Measurements from ENCODE around the gene PLEKHH1. TPM values are rescaled to one million over a fixed set of nuclear protein-coding genes. Genes with fewer than 3 reads are reported as not detected.

Gene PLEKHH1
- total RNA-seq, 2 experiments from 2014 or later: 2.4 to 3.3 TPM

- no peak for DNase-seq
- no peaks in the 10 kb centered on the region for H3K36me3 Mint-ChIP-seq
- no peaks in the 10 kb centered on the region for H3K9me3 Mint-ChIP-seq
- H3K27me3 Mint-ChIP-seq: no peaks in the 10 kb centered on the region
- H3K4me1 Mint-ChIP-seq: peaks cover 26% of the 10 kb centered on the region
- H3K27ac Mint-ChIP-seq: no peak overlapping the region
- H3K4me3 Mint-ChIP-seq: no peak overlapping the region
Observed at GRCh38 chr14:67517083-67517482, 16.0 kb upstream of the PLEKHH1 start.

DNA sequence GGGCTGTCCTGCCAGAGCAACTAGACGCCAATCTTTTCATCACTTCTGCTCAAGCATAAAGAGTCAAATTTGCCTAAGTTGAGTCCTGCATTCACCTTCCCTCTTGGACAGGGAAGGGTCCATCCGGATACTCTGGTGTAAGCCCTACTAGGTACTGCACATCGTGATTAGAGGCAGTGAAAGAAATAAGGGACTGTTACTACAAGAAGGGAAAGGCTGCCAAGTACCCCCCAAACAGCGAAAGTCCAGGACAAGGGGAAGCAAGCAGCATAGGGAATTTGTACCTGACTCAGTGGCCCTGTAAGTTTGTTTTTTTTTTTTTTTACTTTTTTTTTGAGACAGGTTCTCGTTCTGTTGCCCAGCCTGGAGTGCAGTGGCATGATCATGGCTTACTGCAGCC lies 13.7 kb upstream of the PLEKHH1 start:
- no peaks in the 10 kb centered on the region for H3K27me3 Mint-ChIP-seq
- H3K4me3 Mint-ChIP-seq: no peak overlapping the region
- DNase-seq: no peak
- no peaks in the 10 kb centered on the region for H3K9me3 Mint-ChIP-seq
- H3K36me3 Mint-ChIP-seq: no peaks in the 10 kb centered on the region
- H3K4me1 Mint-ChIP-seq: peaks cover 13% of the 10 kb centered on the region
- H3K27ac Mint-ChIP-seq: no peak overlapping the region

DNA sequence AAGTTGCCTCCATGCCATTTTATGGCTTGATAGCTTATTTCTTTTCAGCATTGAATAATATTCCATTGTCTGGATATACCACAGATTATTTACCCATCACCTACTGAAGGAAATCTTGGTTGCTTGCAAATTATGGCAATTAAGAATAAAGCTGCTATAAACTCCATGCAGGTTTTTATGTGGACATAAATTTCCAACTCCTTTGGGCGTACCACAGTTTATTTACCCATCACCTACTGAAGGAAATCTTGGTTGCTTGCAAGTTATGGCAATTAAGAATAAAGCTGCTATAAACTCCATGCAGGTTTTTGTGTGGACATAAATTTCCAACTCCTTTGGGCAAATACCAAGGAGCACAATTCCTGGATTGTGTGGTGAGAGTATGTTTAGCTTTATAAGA lies 12.6 kb upstream of the PLEKHH1 start:
- Mint-ChIP-seq H3K4me1 (peaks cover 10% of the 10 kb centered on the region), H3K36me3 (no peaks in the 10 kb centered on the region), H3K27ac (no peak overlapping the region), H3K9me3 (no peaks in the 10 kb centered on the region), H3K4me3 (no peak overlapping the region), H3K27me3 (peaks cover 5% of the 10 kb centered on the region)
- no peak for DNase-seq

DNA sequence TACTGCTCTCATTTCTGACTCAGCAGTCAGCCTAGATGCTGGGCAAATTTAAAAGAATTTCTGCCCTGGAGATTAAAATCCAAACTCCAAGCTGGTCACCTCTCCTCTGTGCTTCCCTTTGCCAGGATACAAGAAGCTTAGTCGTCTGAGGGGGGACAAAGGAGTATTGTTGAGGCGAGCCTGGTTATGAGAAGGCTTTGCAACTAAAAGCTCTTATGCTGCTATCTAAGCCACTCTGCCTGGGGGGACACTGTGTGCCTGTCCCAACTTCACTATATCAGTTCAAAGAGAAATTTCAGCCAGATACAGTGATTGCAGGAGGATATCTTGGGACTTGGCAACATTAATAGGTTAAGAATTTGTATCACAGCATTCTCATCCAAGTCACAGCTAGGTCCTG lies 10.8 kb upstream of the PLEKHH1 start:
- no peak for DNase-seq
- Mint-ChIP-seq H3K36me3 (no peaks in the 10 kb centered on the region), H3K9me3 (no peaks in the 10 kb centered on the region), H3K27me3 (peaks cover 16% of the 10 kb centered on the region), H3K27ac (no peak overlapping the region), H3K4me1 (no peaks in the 10 kb centered on the region), H3K4me3 (no peak overlapping the region)

DNA sequence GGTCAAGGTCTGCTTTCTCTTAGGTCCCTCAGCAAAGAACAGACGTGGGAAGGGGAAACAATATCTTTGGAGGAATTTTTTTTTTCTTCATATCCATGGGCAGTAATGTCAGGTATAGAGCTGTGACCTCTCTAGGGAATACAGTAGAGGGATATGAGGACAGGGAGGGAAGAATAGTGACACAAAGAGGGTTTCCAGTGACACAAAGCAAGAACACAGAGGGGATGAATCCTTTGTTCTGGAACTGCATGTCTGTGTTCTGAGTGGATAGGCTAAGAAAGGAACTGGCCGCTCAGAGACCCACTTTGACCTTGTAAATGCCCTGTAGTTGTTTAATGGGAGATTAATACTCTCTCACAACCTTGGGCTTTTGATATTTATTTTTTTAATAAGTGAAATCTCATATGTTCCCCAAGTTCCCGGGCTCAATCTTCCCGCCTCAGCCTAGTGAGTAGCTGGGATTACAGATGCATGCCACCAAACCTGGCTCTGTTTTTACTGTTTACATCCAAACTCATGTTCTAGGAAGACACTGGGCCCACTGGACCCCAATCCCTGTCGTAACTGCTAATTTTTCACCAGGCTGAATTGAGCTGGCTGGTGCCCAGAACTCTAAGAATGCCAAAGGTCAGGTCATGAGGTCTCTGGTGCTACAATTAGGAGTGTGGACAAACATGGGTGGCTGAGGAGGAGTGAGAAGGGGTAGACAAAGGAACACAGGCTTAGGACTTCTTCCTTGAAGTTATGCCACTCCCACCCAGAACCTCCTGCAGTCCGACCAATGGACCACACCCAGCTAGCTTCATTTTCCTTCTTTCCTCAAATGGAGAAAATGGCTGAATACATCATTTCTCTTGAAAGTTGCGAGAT lies 9.1 kb upstream of the PLEKHH1 start:
- Mint-ChIP-seq H3K27me3 (peaks cover 19% of the 10 kb centered on the region), H3K4me3 (no peak overlapping the region), H3K27ac (no peak overlapping the region), H3K36me3 (no peaks in the 10 kb centered on the region), H3K9me3 (no peaks in the 10 kb centered on the region), H3K4me1 (no peaks in the 10 kb centered on the region)
- DNase-seq: no peak

- no peak for DNase-seq
- peaks cover 19% of the 10 kb centered on the region for H3K27me3 Mint-ChIP-seq
- H3K36me3 Mint-ChIP-seq: no peaks in the 10 kb centered on the region
- no peaks in the 10 kb centered on the region for H3K4me1 Mint-ChIP-seq
- H3K9me3 Mint-ChIP-seq: no peaks in the 10 kb centered on the region
- no peak overlapping the region for H3K4me3 Mint-ChIP-seq
- H3K27ac Mint-ChIP-seq: no peak overlapping the region
Observed at GRCh38 chr14:67524634-67524963, 8.5 kb upstream of the PLEKHH1 start.

GRCh38 chr14:67525389-67525788 lies 7.7 kb upstream of the PLEKHH1 start:
- no peak for DNase-seq
- Mint-ChIP-seq H3K4me1 (no peaks in the 10 kb centered on the region), H3K27me3 (peaks cover 19% of the 10 kb centered on the region)

GRCh38 chr14:67526181-67526580 lies 6.9 kb upstream of the PLEKHH1 start:
- no peaks in the 10 kb centered on the region for H3K9me3 Mint-ChIP-seq
- H3K27me3 Mint-ChIP-seq: peaks cover 19% of the 10 kb centered on the region
- H3K27ac Mint-ChIP-seq: no peak overlapping the region
- no peak for DNase-seq
- H3K36me3 Mint-ChIP-seq: no peaks in the 10 kb centered on the region
- H3K4me1 Mint-ChIP-seq: no peaks in the 10 kb centered on the region
- H3K4me3 Mint-ChIP-seq: no peak overlapping the region

More at GRCh38 chr14:67525389-67525788, 7.7 kb upstream of the PLEKHH1 start:
- Mint-ChIP-seq H3K9me3 (no peaks in the 10 kb centered on the region), H3K36me3 (no peaks in the 10 kb centered on the region), H3K27ac (no peak overlapping the region), H3K4me3 (no peak overlapping the region)

GRCh38 chr14:67526676-67527459 lies 6.2 kb upstream of the PLEKHH1 start:
- no peaks in the 10 kb centered on the region for H3K9me3 Mint-ChIP-seq
- no peaks in the 10 kb centered on the region for H3K4me1 Mint-ChIP-seq
- peaks cover 19% of the 10 kb centered on the region for H3K27me3 Mint-ChIP-seq

DNA sequence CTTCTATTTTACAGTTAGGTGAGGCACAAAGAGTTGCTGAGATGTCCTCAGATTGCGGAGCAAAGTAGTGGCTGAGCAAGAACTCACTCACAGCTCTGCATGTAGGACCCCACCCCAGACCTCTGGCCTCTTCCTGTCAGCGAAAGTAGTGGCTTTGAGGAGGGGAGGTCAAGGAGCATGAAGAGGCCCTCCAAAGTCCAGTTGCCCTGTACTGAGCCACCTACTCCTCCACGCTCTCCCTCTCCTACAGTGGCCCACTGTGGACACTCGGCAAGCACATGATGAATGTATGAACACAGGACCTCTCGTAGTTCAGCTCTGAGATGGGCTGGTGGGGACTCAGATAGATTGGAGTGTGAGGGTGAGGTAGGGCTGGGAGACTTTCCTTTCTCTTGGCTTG lies 5.3 kb upstream of the PLEKHH1 start:
- H3K27ac Mint-ChIP-seq: no peak overlapping the region
- H3K27me3 Mint-ChIP-seq: peaks cover 24% of the 10 kb centered on the region
- H3K4me1 Mint-ChIP-seq: peaks cover 4% of the 10 kb centered on the region
- no peak for DNase-seq
- no peaks in the 10 kb centered on the region for H3K36me3 Mint-ChIP-seq
- H3K9me3 Mint-ChIP-seq: no peaks in the 10 kb centered on the region
- no peak overlapping the region for H3K4me3 Mint-ChIP-seq

More at GRCh38 chr14:67526676-67527459, 6.2 kb upstream of the PLEKHH1 start:
- Mint-ChIP-seq H3K4me3 (no peak overlapping the region), H3K27ac (no peak overlapping the region), H3K36me3 (no peaks in the 10 kb centered on the region)
- DNase-seq: peak; percentile 18

DNA sequence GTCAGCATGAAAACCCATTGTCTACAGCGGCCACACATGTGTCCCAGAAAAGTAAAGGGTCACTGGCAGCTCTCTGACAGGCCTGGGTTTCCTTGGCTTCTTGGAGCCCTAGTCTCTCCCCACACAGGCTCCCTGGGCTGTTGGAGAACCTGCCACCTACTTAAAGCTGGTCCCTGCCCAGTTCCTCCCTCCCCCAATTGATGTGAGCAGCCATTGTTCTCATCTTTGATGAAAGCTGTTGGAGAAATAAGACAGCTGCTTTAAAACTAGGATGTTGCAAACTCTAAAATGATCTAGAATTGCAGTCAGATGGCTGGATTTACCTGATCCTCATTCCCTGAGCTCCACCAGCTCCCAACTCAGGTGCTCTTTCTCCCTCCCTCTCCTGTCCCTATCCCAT lies 4.8 kb upstream of the PLEKHH1 start:
- H3K9me3 Mint-ChIP-seq: no peaks in the 10 kb centered on the region
- DNase-seq: no peak
- peaks cover 4% of the 10 kb centered on the region for H3K4me1 Mint-ChIP-seq
- H3K27ac Mint-ChIP-seq: no peak overlapping the region
- H3K27me3 Mint-ChIP-seq: peaks cover 24% of the 10 kb centered on the region
- H3K36me3 Mint-ChIP-seq: no peaks in the 10 kb centered on the region
- no peak overlapping the region for H3K4me3 Mint-ChIP-seq

DNA sequence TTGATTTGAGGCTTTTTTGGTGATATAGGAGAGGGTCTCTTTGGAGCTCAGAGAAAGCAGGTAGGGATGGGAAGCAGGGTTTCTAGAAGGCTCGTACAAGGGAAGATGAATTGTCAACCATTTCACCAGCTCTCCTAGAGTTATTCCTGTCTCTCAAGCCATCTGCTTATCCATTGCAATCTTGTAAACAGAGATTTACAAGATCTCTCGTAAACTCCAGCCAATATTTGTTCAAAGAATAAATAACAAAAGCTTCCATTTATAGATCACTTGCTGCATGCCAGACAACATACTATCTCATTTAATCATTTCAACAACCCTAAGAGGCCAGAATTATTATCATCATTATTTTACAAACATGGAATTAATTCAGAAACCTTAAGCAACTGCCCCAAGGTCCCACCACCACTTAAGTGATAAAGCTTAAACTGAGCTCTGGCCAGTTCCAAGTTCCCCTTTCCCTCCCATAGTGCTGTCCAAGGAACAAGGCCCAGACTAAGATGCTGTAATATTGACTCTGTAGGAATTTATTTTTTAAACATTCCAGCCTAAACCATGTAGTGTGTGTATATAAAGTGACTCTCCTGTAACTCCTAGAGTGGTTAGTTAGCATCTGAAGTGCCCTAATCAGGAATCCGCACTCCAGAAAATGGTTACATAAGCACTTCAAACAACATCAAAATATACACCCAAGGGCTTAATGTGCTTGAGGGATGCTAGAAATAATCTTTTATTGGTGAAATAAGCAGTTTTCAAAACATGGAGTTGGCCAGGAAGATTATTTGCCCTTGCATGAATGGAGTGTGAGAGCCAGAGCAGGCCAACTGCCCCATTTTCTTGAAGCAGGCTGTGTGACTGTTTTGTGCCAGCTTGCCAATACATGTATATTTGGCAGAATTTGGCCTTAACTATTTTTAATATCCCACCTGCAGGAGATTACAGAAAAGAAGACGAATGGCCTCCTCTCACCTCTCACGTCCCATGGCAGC lies 2.8 kb upstream of the PLEKHH1 start:
- Mint-ChIP-seq H3K36me3 (no peaks in the 10 kb centered on the region), H3K4me3 (no peak overlapping the region), H3K27me3 (peaks cover 32% of the 10 kb centered on the region), H3K27ac (no peak overlapping the region), H3K9me3 (no peaks in the 10 kb centered on the region), H3K4me1 (peaks cover 10% of the 10 kb centered on the region)
- DNase-seq: no peak

DNA sequence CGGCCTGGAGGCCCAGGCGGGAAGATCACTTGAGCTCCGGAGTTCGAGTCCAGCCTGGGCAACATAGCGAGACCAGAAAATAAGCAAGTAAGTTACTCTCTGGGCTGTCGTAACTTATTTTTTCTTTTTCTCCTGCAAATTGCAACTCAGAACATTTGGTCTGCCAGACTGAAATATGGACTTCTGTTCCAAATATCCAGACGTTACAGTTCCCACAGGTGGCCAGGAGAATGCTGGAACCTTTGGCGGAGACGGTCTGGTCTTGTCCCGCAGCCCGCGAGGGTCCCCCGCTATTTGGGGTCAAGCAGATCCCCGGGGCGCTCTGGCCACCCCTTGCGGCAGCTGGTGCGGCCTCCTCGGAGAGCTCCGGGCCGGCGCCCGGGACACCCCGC lies 488 bp upstream of the PLEKHH1 start:
- Mint-ChIP-seq H3K27me3 (peaks cover 21% of the 10 kb centered on the region), H3K27ac (no peak overlapping the region), H3K9me3 (no peaks in the 10 kb centered on the region), H3K4me3 (peak overlapping the region; percentile 58), H3K36me3 (no peaks in the 10 kb centered on the region), H3K4me1 (peaks cover 10% of the 10 kb centered on the region)
- DNase-seq: no peak

- H3K4me3 Mint-ChIP-seq: peak overlapping the region; percentile 76
- no peak for DNase-seq
- H3K27me3 Mint-ChIP-seq: peaks cover 18% of the 10 kb centered on the region
- no peaks in the 10 kb centered on the region for H3K9me3 Mint-ChIP-seq
- peaks cover 10% of the 10 kb centered on the region for H3K4me1 Mint-ChIP-seq
- no peak overlapping the region for H3K27ac Mint-ChIP-seq
- no peaks in the 10 kb centered on the region for H3K36me3 Mint-ChIP-seq
Observed at GRCh38 chr14:67533754-67534085, 630 bp downstream of the PLEKHH1 start.

DNA sequence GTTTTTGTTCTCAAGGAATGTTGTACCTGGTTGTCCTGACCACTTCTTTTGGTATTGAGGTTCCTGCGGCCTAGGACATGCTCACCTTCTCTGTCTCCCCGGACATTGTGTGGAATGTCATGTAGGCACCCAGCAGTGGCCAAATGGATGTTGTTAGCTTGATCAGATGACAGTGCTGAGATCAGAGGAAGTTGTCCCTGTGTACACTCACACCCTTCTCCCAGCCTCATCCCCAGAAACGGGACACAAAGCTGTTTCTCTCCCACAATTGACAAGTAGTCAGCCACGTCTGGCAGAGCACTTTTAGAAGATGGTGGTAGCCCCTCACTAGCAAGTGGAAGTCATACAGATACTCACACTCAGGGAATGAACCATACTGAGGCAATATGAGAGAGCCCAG lies 3.0 kb downstream of the PLEKHH1 start:
- no peak for DNase-seq
- H3K4me1 Mint-ChIP-seq: peaks cover 10% of the 10 kb centered on the region
- H3K27me3 Mint-ChIP-seq: peaks cover 21% of the 10 kb centered on the region
- H3K4me3 Mint-ChIP-seq: no peak overlapping the region
- no peaks in the 10 kb centered on the region for H3K36me3 Mint-ChIP-seq
- no peaks in the 10 kb centered on the region for H3K9me3 Mint-ChIP-seq
- H3K27ac Mint-ChIP-seq: no peak overlapping the region
